WERI-Rb-1 (cell line): ENCODE data around the gene SH3RF3.

Experiments
- DNase-seq: peaks from one replicate; pipeline ENCODE4 v3.0.0-alpha.2; 2020
- H3K27ac ChIP-seq: fragments of 250-450 bp; sonication (Bioruptor Pico); 2 replicates; pipeline ENCODE4 v1.5.1; 2020; ENCODE audit warnings: mild to moderate bottlenecking, moderate library complexity
- H3K27me3 ChIP-seq: fragments of 250-450 bp; sonication (Bioruptor Pico); 2 replicates; pipeline ENCODE4 v1.5.1; 2021; ENCODE audit warnings: mild to moderate bottlenecking, low read depth, moderate library complexity; ENCODE audit not compliant: insufficient read depth, severe bottlenecking
- H3K36me3 ChIP-seq: fragments of 250-450 bp; sonication (Bioruptor Pico); 2 replicates; pipeline ENCODE4 v1.5.1; 2020; ENCODE audit warnings: mild to moderate bottlenecking, moderate library complexity
- H3K4me3 ChIP-seq: 2 replicates; pipeline ENCODE4 v1.5.1; 2011; ENCODE audit warnings: low read depth, mild to moderate bottlenecking, control low read depth, low read length
- H3K9me3 ChIP-seq: fragments of 250-450 bp; sonication (Bioruptor Pico); 2 replicates; pipeline ENCODE4 v1.5.1; 2021; ENCODE audit warnings: mild to moderate bottlenecking, moderate library complexity; ENCODE audit not compliant: severe bottlenecking
- TF ChIP-seq, protein P1 (sequence below): IDR thresholded peaks from 2 replicates; pipeline ENCODE4 v1.5.1; 2011; ENCODE audit warnings: low read depth, mild to moderate bottlenecking, control low read depth, inconsistent platforms, low read length

The SH3RF3 gene

GRCh38 chr2:109411640-109412325, 282.8 kb downstream of the SH3RF3 start:
- Histone ChIP-seq H3K27me3 (no peaks in the 10 kb centered on the region), H3K36me3 (no peaks in the 10 kb centered on the region), H3K9me3 (no peaks in the 10 kb centered on the region), H3K4me3 (no peak overlapping the region), H3K27ac (no peak overlapping the region)
- no peak for DNase-seq
- TF ChIP-seq, protein P1, sequence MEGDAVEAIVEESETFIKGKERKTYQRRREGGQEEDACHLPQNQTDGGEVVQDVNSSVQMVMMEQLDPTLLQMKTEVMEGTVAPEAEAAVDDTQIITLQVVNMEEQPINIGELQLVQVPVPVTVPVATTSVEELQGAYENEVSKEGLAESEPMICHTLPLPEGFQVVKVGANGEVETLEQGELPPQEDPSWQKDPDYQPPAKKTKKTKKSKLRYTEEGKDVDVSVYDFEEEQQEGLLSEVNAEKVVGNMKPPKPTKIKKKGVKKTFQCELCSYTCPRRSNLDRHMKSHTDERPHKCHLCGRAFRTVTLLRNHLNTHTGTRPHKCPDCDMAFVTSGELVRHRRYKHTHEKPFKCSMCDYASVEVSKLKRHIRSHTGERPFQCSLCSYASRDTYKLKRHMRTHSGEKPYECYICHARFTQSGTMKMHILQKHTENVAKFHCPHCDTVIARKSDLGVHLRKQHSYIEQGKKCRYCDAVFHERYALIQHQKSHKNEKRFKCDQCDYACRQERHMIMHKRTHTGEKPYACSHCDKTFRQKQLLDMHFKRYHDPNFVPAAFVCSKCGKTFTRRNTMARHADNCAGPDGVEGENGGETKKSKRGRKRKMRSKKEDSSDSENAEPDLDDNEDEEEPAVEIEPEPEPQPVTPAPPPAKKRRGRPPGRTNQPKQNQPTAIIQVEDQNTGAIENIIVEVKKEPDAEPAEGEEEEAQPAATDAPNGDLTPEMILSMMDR: no peak

DNA sequence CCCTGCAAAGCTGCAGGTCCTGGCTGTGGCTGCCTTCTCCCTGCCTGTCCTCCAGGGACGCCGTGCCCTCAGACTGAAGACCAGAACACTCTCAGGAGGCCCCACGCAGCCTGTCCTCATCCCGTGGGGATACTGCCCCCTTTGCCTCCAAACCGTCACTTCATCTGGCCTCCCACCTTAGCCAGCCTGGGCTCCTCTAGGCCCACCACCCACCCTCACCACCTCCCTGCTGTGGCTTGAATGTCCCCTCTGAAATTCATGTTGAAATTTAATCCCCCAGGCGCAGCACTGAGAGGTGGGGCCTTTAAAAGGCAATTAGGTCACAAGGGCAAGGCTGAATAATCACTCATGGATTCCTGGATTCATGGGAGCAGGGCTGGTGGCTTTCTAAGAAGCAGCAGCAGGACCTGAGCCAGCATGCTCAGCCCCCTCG, 286.6 kb downstream of the SH3RF3 start:
- Histone ChIP-seq H3K27ac (no peak overlapping the region), H3K4me3 (no peak overlapping the region), H3K36me3 (no peaks in the 10 kb centered on the region), H3K27me3 (no peaks in the 10 kb centered on the region), H3K9me3 (no peaks in the 10 kb centered on the region)
- DNase-seq: peak; percentile 19
- TF ChIP-seq, protein P1: peak; percentile 20; the same call in 1 of the 2 replicates

- peak; percentile 66 for DNase-seq
- no peak overlapping the region for H3K27ac ChIP-seq
- H3K36me3 ChIP-seq: no peaks in the 10 kb centered on the region
- H3K27me3 ChIP-seq: no peaks in the 10 kb centered on the region
- H3K4me3 ChIP-seq: no peak overlapping the region
- H3K9me3 ChIP-seq: no peaks in the 10 kb centered on the region
- TF ChIP-seq, protein P1: no peak
These were observed 288.8 kb downstream of the SH3RF3 start for GRCh38 chr2:109417701-109418335.

DNA sequence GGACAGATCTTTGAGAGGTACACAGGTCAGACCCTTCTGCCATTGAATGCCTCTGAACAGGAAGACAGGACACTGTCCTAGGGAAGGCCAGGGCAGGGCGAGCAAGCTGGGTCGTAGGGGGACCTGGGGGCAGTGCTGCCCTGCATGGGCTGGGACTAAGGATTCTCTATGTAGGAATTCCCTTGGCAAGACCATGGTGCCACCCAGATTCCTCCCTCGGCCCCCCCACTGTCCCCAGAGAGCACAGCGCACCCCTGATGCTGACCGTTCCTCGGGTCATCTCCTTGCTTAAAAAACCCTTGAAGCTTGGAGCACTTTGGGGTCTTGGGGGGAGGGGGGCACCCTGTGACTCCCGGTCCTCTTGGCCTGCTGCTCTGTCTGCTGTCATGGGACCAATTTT, 289.7 kb downstream of the SH3RF3 start:
- Histone ChIP-seq H3K9me3 (no peaks in the 10 kb centered on the region), H3K4me3 (no peak overlapping the region), H3K36me3 (no peaks in the 10 kb centered on the region), H3K27me3 (no peaks in the 10 kb centered on the region), H3K27ac (no peak overlapping the region)
- DNase-seq: no peak
- TF ChIP-seq, protein P1: no peak

GRCh38 chr2:109419171-109419756, 290.3 kb downstream of the SH3RF3 start:
- H3K27ac ChIP-seq: no peak overlapping the region
- TF ChIP-seq, protein P1: no peak
- H3K36me3 ChIP-seq: no peaks in the 10 kb centered on the region
- no peak for DNase-seq
- no peaks in the 10 kb centered on the region for H3K9me3 ChIP-seq
- H3K27me3 ChIP-seq: no peaks in the 10 kb centered on the region
- H3K4me3 ChIP-seq: no peak overlapping the region
